Upper lobe of right lung (tissue), 1 donor: ENCODE data around the gene PHKA1. TPM values are rescaled to one million over a fixed set of nuclear protein-coding genes. Genes with fewer than 3 reads are reported as not detected.
A peak's percentile ranks its signal among the peaks of the same experiment; 100 is the strongest.
"Not testable (repeated sequence)": the region's sequence is repeated elsewhere in the genome, so short reads cannot be mapped to it uniquely, and the experiment has no call there.

Source experiments
- ATAC-seq: fragments of 200-7000 bp; cut with Tn5 transposase; one replicate; pipeline ENCODE4 v1.9.1; 2020; ENCODE audit warnings: mild to moderate bottlenecking, moderate library complexity
- DNase-seq: peaks from one replicate; pipeline ENCODE4 v3.0.0-alpha.2; 2020
- H3K27ac ChIP-seq: fragments of 200-600 bp; one replicate; pipeline ENCODE4 v1.8.0; 2022
- H3K27me3 ChIP-seq: fragments of 200-600 bp; one replicate; pipeline ENCODE4 v1.8.0; 2022; ENCODE audit warnings: mild to moderate bottlenecking
- H3K36me3 ChIP-seq: fragments of 200-600 bp; one replicate; pipeline ENCODE4 v1.8.0; 2022
- H3K4me1 ChIP-seq: fragments of 200-600 bp; one replicate; pipeline ENCODE4 v1.8.0; 2022
- H3K4me3 ChIP-seq: fragments of 200-600 bp; one replicate; pipeline ENCODE4 v1.8.0; 2022; ENCODE audit warnings: mild to moderate bottlenecking
- H3K9me3 ChIP-seq: fragments of 200-600 bp; one replicate; pipeline ENCODE4 v1.8.0; 2022
- intact Hi-C: fragments of 100-400 bp; cut with DNase I; formaldehyde crosslinking; loops from one replicate; pipeline ENCODE4 v1.11.0; 2022
- total RNA-seq: library from RNA; stranded (reverse); fragmentation: NEBNext Ultra II Directional; extraction: Animal tissue kit (Norgen Biotek cat#: 25700); gene quantifications from one replicate; pipeline ENCODE4 v1.2.1, GENCODE V29; 2021
- TF ChIP-seq, protein P1 (sequence below): fragments of 200-600 bp; IDR thresholded peaks from one replicate; pipeline ENCODE4 v1.8.0; 2022; ENCODE audit warnings: antibody characterized with exemption
- donor health status: DM: no; HTN: yes; CAD: no; lungs with severe emphysema.

The PHKA1 gene
- total RNA-seq, 1 donor from 2014 or later: 4.2 TPM

DNA sequence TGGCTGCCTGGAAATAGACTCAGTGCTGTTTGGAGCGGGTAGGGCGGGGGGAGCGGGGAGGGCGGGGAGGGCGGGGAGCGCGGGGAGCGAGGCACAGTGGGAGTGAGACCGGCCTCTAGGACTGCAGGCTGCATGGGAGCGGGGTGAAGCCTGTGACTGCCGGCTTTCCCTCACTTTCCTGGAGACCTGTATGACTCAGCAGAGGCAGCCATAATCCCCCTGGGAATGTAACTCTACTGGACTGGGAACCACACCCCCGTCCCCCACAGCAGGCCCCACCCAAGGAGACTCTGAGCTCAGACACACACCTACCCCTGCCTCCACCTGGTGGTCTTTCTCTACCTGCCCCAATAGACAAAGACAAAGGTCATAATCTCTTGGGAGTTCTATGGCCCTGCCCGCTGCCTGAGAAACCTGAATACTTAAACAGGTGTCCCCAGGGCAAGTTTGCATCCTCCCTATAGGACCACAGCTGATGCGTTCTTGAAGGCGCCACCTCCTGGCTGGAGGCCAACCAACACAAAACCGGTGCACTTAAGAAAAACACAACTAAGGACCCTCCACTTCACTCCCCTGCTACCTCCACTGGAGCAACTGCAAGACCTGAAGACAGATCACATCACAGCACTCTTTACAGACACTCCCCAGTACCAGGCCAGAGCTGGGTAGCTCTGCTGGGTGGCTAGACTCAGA, 159.5 kb downstream of the PHKA1 start:
- ATAC-seq (no peak), DNase-seq (no peak)
- Histone ChIP-seq H3K27me3 (no peaks in the 10 kb centered on the region), H3K4me1 (no peaks in the 10 kb centered on the region), H3K9me3 (no peaks in the 10 kb centered on the region), H3K4me3 (no peak overlapping the region), H3K36me3 (no peaks in the 10 kb centered on the region), H3K27ac (no peak overlapping the region)
- TF ChIP-seq, protein P1, sequence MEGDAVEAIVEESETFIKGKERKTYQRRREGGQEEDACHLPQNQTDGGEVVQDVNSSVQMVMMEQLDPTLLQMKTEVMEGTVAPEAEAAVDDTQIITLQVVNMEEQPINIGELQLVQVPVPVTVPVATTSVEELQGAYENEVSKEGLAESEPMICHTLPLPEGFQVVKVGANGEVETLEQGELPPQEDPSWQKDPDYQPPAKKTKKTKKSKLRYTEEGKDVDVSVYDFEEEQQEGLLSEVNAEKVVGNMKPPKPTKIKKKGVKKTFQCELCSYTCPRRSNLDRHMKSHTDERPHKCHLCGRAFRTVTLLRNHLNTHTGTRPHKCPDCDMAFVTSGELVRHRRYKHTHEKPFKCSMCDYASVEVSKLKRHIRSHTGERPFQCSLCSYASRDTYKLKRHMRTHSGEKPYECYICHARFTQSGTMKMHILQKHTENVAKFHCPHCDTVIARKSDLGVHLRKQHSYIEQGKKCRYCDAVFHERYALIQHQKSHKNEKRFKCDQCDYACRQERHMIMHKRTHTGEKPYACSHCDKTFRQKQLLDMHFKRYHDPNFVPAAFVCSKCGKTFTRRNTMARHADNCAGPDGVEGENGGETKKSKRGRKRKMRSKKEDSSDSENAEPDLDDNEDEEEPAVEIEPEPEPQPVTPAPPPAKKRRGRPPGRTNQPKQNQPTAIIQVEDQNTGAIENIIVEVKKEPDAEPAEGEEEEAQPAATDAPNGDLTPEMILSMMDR: no peak
- intact Hi-C loops: no loop called here

DNA sequence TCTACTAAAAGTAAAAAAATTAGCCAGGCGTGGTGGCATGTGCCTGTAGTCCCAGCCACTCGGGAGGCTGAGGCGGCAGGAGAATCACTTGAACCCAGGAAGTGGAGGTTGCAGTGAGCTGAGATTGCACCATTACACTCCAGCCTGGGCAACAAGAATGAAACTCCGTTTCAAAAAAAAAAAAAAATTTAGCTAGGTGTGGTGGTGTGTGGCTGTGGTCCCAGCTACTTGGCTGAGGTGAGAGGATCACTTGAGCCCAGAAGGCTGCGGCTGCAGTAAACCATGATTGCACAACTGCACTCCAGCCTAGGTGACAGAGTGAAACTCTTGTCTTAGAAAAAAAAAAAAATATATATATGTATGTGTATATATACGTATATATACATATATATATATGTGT, 161.7 kb downstream of the PHKA1 start:
- H3K27me3 ChIP-seq, H3K36me3 ChIP-seq, DNase-seq, intact Hi-C loops, H3K27ac ChIP-seq, H3K4me3 ChIP-seq, H3K4me1 ChIP-seq, H3K9me3 ChIP-seq: not testable (repeated sequence)
- peak; percentile 75 for ATAC-seq

DNA sequence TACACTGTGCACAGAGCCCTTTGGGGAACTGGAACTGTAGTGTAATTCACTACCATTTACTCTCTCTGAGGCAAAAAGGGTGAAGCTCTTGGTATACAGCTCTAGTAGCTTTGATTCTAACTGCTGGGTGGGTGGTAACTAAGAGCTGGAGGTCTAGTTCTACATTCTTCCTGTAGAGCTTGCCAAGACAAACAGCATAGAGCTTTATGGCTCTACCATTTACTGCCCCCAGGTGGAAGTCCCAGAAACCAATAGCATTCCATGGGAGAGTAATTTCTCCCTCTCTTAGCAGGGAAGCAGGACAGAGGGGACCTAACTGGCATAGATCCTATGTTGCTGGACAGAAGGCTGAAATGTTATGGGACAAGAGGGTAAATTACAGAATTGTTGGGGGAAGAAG, 168.1 kb downstream of the PHKA1 start:
- no peak for ATAC-seq
- TF ChIP-seq, protein P1: no peak
- no peak for DNase-seq

DNA sequence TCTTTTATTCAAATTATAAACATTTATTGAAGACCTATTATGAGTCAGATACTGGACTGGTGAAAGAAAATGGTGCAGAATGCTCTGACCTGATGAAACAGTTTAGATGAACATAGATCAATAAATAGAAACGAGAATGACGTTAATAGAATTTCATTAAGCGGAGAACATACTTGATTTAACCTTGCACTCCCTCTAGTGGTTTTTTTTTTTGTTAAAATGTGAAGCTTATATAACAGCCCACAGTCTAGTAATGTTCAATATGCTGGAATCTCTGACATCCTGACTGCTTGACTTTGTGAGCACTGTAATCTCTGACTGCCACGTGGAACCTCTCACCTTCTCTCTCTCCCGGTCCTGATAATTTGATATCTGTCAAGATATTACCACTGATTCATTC, 173.8 kb downstream of the PHKA1 start:
- no peak overlapping the region for H3K27ac ChIP-seq
- TF ChIP-seq, protein P1: peak; percentile 33
- no peak for DNase-seq
- H3K4me1 ChIP-seq: no peaks in the 10 kb centered on the region
- no peaks in the 10 kb centered on the region for H3K9me3 ChIP-seq
- intact Hi-C loops: no loop called here
- no peak overlapping the region for H3K4me3 ChIP-seq
- no peaks in the 10 kb centered on the region for H3K27me3 ChIP-seq
- no peaks in the 10 kb centered on the region for H3K36me3 ChIP-seq
- ATAC-seq: peak; percentile 53

More for the DNA sequence above, 168.1 kb downstream of the PHKA1 start:
- intact Hi-C loops: no loop called here
- Histone ChIP-seq H3K27ac (no peak overlapping the region), H3K4me1 (no peaks in the 10 kb centered on the region), H3K27me3 (no peaks in the 10 kb centered on the region), H3K9me3 (no peaks in the 10 kb centered on the region), H3K4me3 (no peak overlapping the region), H3K36me3 (no peaks in the 10 kb centered on the region)

DNA sequence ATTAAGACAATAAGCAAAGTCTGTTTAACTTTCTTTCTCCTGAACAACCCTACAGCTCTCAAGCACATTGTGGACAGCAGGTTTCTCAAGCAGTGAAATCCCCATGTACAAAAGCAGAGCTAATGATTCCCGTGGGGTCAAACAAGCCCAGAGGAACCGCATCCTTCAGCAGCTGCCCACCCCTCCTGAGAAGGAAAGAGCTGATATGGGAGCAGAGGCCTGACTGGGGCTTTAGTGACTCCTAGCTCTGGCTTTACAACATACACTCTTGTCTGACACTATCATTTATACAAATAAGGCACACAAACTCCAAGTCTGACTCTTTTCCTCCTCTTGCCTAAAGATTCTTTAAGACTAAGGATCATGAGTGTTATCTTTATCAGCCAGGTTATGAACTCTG, 174.3 kb downstream of the PHKA1 start:
- Histone ChIP-seq H3K4me3 (no peak overlapping the region), H3K36me3 (no peaks in the 10 kb centered on the region), H3K27me3 (no peaks in the 10 kb centered on the region), H3K27ac (no peak overlapping the region), H3K4me1 (no peaks in the 10 kb centered on the region), H3K9me3 (no peaks in the 10 kb centered on the region)
- ATAC-seq (no peak), DNase-seq (no peak)
- TF ChIP-seq, protein P1: no peak
- intact Hi-C loops: no loop called here

DNA sequence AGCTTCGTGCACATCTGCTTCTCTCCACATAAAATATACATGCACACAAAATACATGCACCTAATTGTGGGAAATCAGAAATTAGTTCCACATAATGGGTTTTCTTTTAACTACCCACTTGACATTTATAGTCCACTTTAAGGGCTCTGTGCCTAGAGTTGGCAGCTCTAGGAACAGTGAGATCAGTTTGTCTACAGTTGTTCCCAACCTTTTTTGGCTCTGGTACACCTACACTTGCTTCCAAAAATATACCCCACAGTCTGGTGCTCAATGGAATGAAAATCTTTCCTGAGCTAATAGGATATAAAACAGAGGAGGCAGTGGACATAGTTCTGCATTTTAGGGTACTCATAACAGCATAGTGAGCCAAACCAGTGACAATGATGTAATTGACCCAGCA, 177.6 kb downstream of the PHKA1 start:
- ATAC-seq: no peak

More for the DNA sequence above, 177.6 kb downstream of the PHKA1 start:
- Histone ChIP-seq H3K9me3 (no peaks in the 10 kb centered on the region), H3K27me3 (no peaks in the 10 kb centered on the region), H3K27ac (no peak overlapping the region), H3K36me3 (no peaks in the 10 kb centered on the region), H3K4me3 (no peak overlapping the region), H3K4me1 (no peaks in the 10 kb centered on the region)
- DNase-seq: no peak
- TF ChIP-seq, protein P1: no peak
- intact Hi-C loops: no loop called here
